GM23338 (cell line): ENCODE measurements around the gene SFT2D1. TPM values are rescaled to one million over a fixed set of nuclear protein-coding genes. Genes with fewer than 3 reads are reported as not detected.

Source experiments
- ATAC-seq: fragments of 200-7000 bp; cut with Tn5 transposase; 3 replicates; pipeline ENCODE4 v1.9.1; 2020
- DNase-seq: peaks from one replicate; pipeline ENCODE4 v3.0.0-alpha.2; 2015; ENCODE audit warnings: low spot score
- H2AFZ ChIP-seq: fragments of 200-600 bp; sonication (generic); 2 replicates; pipeline ENCODE4 v1.8.0; 2016; ENCODE audit warnings: antibody characterized with exemption, mild to moderate bottlenecking, moderate library complexity
- H3F3A ChIP-seq: fragments of 200-600 bp; sonication (generic); replicated peaks from 2 replicates; pipeline ENCODE4 v1.8.0; 2017; ENCODE audit warnings: antibody characterized with exemption, mixed run types, low read depth
- H3K27ac ChIP-seq: fragments of 200-600 bp; sonication (generic); 2 replicates; pipeline ENCODE4 v1.6.1; 2016; ENCODE audit warnings: low read depth
- H3K27me3 ChIP-seq: fragments of 200-600 bp; sonication (generic); 2 replicates; pipeline ENCODE4 v1.8.0; 2016; ENCODE audit warnings: mild to moderate bottlenecking, mixed run types, moderate library complexity; ENCODE audit not compliant: insufficient read depth
- H3K36me3 ChIP-seq: fragments of 200-600 bp; sonication (generic); 2 replicates; pipeline ENCODE4 v1.8.0; 2016; ENCODE audit warnings: mild to moderate bottlenecking; ENCODE audit not compliant: insufficient read depth
- H3K4me1 ChIP-seq: fragments of 200-600 bp; sonication (generic); 2 replicates; pipeline ENCODE4 v1.8.0; 2016; ENCODE audit warnings: mild to moderate bottlenecking, moderate library complexity; ENCODE audit not compliant: insufficient read depth
- H3K4me2 ChIP-seq: fragments of 200-600 bp; sonication (generic); 2 replicates; pipeline ENCODE4 v1.7.1; 2017; ENCODE audit warnings: mixed run types
- H3K4me3 ChIP-seq: fragments of 200-600 bp; sonication (generic); 2 replicates; pipeline ENCODE4 v1.6.1; 2016; ENCODE audit warnings: mixed run types
- H3K79me2 ChIP-seq: fragments of 200-600 bp; sonication (generic); replicated peaks from 2 replicates; pipeline ENCODE4 v1.8.0; 2017; ENCODE audit warnings: mild to moderate bottlenecking; ENCODE audit not compliant: insufficient read depth
- H3K9me2 ChIP-seq: fragments of 200-600 bp; sonication (generic); 2 replicates; pipeline ENCODE4 v1.8.0; 2017; ENCODE audit not compliant: insufficient read depth
- H4K20me1 ChIP-seq: fragments of 200-600 bp; sonication (generic); replicated peaks from 2 replicates; pipeline ENCODE4 v1.8.0; 2017; ENCODE audit warnings: mild to moderate bottlenecking; ENCODE audit not compliant: insufficient read depth
- H3K27ac Mint-ChIP-seq: 2 replicates; pipeline ENCODE4 v1.8.0; 2020; ENCODE audit warnings: inconsistent platforms, mild to moderate bottlenecking, moderate library complexity, mixed read lengths
- H3K27me3 Mint-ChIP-seq: 3 replicates; pipeline ENCODE4 v1.8.0; 2022; ENCODE audit warnings: low read depth, mild to moderate bottlenecking, moderate library complexity, mixed read lengths, inconsistent platforms; ENCODE audit not compliant: insufficient read depth, poor library complexity
- H3K36me3 Mint-ChIP-seq: 3 replicates; pipeline ENCODE4 v1.8.0; 2021; ENCODE audit warnings: low read depth, mild to moderate bottlenecking, inconsistent platforms, moderate library complexity, mixed read lengths
- H3K4me1 Mint-ChIP-seq: 3 replicates; pipeline ENCODE4 v1.8.0; 2020; ENCODE audit warnings: mild to moderate bottlenecking, inconsistent platforms, mixed read lengths
- H3K4me3 Mint-ChIP-seq: 3 replicates; pipeline ENCODE4 v1.8.0; 2021; ENCODE audit warnings: moderate library complexity, mild to moderate bottlenecking, inconsistent platforms, mixed read lengths
- H3K9me3 Mint-ChIP-seq: 3 replicates; pipeline ENCODE4 v1.8.0; 2020; ENCODE audit warnings: moderate library complexity, mild to moderate bottlenecking, inconsistent platforms, mixed read lengths
- CREB1 ChIP-seq: fragments of 250-450 bp; sonication (Bioruptor Pico); IDR thresholded peaks from 2 replicates; pipeline ENCODE4 v1.5.0; 2020; ENCODE audit warnings: low read depth, mild to moderate bottlenecking, moderate library complexity
- CTCF ChIP-seq, 2 experiments: fragments of 200-600 bp in 1 of 2; sonication (generic) in 1 of 2; conservative IDR thresholded peaks; 2 replicates each; pipeline versions ENCODE4 v1.5.1 to v1.6.1; 2016 to 2017; ENCODE audit warnings: antibody characterized with exemption in 2 of 2, low read depth in 2 of 2, mild to moderate bottlenecking in 2 of 2, moderate library complexity in 1 of 2
- EZH2 ChIP-seq: fragments of 200-600 bp; sonication (generic); IDR thresholded peaks from one replicate; pipeline ENCODE4 v1.8.0; 2017; ENCODE audit warnings: antibody characterized with exemption, mild to moderate bottlenecking, low read depth; ENCODE audit not compliant: unreplicated experiment
- EZH2phosphoT487 ChIP-seq: fragments of 200-600 bp; sonication (generic); IDR thresholded peaks from one replicate; pipeline ENCODE4 v1.8.1; 2018; ENCODE audit warnings: antibody characterized with exemption; ENCODE audit not compliant: unreplicated experiment
- JUNB ChIP-seq: IDR thresholded peaks from one replicate; pipeline ENCODE4 v1.6.1; 2016; ENCODE audit warnings: antibody characterized with exemption; ENCODE audit not compliant: unreplicated experiment
- NANOG ChIP-seq: IDR thresholded peaks from 2 replicates; pipeline ENCODE4 v1.6.1; 2016; ENCODE audit warnings: antibody characterized with exemption, borderline replicate concordance
- POLR2AphosphoS5 ChIP-seq: IDR thresholded peaks from 2 replicates; pipeline ENCODE4 v1.6.1; 2016; ENCODE audit warnings: antibody characterized with exemption, low read depth
- STAT1 ChIP-seq: IDR thresholded peaks from one replicate; pipeline ENCODE4 v1.6.1; 2016; ENCODE audit warnings: antibody characterized with exemption; ENCODE audit not compliant: unreplicated experiment
- ZNF114 ChIP-seq: fragments of 250-450 bp; sonication (Bioruptor Pico); IDR thresholded peaks from 2 replicates; pipeline ENCODE4 v1.5.0; 2020; ENCODE audit warnings: mild to moderate bottlenecking, moderate library complexity
- ZNF331 ChIP-seq: fragments of 250-450 bp; sonication (Bioruptor Pico); IDR thresholded peaks from 2 replicates; pipeline ENCODE4 v1.5.0; 2020; ENCODE audit warnings: low read depth, mild to moderate bottlenecking, moderate library complexity
- polyA plus RNA-seq: library from polyadenylated mRNA; unstranded; fragments of >200 nt; fragmentation: Nextera tagmentation; extraction: Ambion mirVana; gene quantifications from 2 replicates; pipeline ENCODE4 v1.2.1, GENCODE V29; 2016
- total RNA-seq: library from RNA; depleted of rRNA; stranded (reverse); fragments of >200 nt; shearing (Covaris generic); gene quantifications from 2 replicates; pipeline ENCODE4 v1.2.3, GENCODE V29; 2014
- TF ChIP-seq, protein P1 (sequence below): fragments of 250-450 bp; sonication (Bioruptor Pico); IDR thresholded peaks from 2 replicates; pipeline ENCODE4 v1.5.0; 2020; ENCODE audit warnings: mild to moderate bottlenecking, moderate library complexity
- TF ChIP-seq, protein P2 (sequence below): IDR thresholded peaks from 2 replicates; pipeline ENCODE4 v1.6.1; 2016; ENCODE audit warnings: antibody characterized with exemption
- TF ChIP-seq, protein P3 (sequence below): IDR thresholded peaks from one replicate; pipeline ENCODE4 v1.6.1; 2018; ENCODE audit warnings: antibody characterized with exemption; ENCODE audit not compliant: unreplicated experiment

The SFT2D1 gene
- total and polyA plus RNA-seq, 2 experiments from 2014 or later = 74.7 to 120 TPM

- Mint-ChIP-seq H3K36me3 (no peaks in the 10 kb centered on the region), H3K4me3 (no peak overlapping the region), H3K27ac (no peak overlapping the region), H3K27me3 (peaks cover 37% of the 10 kb centered on the region), H3K9me3 (no peaks in the 10 kb centered on the region), H3K4me1 (peaks cover 19% of the 10 kb centered on the region)
- TF ChIP-seq, protein P1, sequence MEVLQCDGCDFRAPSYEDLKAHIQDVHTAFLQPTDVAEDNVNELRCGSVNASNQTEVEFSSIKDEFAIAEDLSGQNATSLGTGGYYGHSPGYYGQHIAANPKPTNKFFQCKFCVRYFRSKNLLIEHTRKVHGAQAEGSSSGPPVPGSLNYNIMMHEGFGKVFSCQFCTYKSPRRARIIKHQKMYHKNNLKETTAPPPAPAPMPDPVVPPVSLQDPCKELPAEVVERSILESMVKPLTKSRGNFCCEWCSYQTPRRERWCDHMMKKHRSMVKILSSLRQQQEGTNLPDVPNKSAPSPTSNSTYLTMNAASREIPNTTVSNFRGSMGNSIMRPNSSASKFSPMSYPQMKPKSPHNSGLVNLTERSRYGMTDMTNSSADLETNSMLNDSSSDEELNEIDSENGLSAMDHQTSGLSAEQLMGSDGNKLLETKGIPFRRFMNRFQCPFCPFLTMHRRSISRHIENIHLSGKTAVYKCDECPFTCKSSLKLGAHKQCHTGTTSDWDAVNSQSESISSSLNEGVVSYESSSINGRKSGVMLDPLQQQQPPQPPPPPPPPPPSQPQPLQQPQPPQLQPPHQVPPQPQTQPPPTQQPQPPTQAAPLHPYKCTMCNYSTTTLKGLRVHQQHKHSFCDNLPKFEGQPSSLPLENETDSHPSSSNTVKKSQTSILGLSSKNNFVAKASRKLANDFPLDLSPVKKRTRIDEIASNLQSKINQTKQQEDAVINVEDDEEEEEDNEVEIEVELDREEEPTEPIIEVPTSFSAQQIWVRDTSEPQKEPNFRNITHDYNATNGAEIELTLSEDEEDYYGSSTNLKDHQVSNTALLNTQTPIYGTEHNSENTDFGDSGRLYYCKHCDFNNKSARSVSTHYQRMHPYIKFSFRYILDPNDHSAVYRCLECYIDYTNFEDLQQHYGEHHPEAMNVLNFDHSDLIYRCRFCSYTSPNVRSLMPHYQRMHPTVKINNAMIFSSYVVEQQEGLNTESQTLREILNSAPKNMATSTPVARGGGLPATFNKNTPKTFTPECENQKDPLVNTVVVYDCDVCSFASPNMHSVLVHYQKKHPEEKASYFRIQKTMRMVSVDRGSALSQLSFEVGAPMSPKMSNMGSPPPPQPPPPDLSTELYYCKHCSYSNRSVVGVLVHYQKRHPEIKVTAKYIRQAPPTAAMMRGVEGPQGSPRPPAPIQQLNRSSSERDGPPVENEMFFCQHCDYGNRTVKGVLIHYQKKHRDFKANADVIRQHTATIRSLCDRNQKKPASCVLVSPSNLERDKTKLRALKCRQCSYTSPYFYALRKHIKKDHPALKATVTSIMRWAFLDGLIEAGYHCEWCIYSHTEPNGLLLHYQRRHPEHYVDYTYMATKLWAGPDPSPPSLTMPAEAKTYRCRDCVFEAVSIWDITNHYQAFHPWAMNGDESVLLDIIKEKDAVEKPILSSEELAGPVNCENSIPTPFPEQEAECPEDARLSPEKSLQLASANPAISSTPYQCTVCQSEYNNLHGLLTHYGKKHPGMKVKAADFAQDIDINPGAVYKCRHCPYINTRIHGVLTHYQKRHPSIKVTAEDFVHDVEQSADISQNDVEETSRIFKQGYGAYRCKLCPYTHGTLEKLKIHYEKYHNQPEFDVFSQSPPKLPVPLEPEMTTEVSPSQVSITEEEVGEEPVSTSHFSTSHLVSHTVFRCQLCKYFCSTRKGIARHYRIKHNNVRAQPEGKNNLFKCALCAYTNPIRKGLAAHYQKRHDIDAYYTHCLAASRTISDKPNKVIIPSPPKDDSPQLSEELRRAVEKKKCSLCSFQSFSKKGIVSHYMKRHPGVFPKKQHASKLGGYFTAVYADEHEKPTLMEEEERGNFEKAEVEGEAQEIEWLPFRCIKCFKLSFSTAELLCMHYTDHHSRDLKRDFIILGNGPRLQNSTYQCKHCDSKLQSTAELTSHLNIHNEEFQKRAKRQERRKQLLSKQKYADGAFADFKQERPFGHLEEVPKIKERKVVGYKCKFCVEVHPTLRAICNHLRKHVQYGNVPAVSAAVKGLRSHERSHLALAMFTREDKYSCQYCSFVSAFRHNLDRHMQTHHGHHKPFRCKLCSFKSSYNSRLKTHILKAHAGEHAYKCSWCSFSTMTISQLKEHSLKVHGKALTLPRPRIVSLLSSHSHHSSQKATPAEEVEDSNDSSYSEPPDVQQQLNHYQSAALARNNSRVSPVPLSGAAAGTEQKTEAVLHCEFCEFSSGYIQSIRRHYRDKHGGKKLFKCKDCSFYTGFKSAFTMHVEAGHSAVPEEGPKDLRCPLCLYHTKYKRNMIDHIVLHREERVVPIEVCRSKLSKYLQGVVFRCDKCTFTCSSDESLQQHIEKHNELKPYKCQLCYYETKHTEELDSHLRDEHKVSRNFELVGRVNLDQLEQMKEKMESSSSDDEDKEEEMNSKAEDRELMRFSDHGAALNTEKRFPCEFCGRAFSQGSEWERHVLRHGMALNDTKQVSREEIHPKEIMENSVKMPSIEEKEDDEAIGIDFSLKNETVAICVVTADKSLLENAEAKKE (CRISPR knock-in tag) = no peak
- no peak for TF ChIP-seq ZNF331 (CRISPR knock-in tag)
- TF ChIP-seq POLR2AphosphoS5 = no peak
- TF ChIP-seq EZH2phosphoT487 = no peak
- TF ChIP-seq, protein P2, sequence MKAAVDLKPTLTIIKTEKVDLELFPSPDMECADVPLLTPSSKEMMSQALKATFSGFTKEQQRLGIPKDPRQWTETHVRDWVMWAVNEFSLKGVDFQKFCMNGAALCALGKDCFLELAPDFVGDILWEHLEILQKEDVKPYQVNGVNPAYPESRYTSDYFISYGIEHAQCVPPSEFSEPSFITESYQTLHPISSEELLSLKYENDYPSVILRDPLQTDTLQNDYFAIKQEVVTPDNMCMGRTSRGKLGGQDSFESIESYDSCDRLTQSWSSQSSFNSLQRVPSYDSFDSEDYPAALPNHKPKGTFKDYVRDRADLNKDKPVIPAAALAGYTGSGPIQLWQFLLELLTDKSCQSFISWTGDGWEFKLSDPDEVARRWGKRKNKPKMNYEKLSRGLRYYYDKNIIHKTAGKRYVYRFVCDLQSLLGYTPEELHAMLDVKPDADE = no peak
- TF ChIP-seq CREB1 (CRISPR knock-in tag) = no peak
- TF ChIP-seq JUNB = no peak
- TF ChIP-seq CTCF (conservative IDR thresholded peaks at IDR 0.05; ENCODE audit: low read depth in 2 of 2) = no peak
- TF ChIP-seq NANOG = no peak
- TF ChIP-seq STAT1 = no peak
- TF ChIP-seq, protein P3, sequence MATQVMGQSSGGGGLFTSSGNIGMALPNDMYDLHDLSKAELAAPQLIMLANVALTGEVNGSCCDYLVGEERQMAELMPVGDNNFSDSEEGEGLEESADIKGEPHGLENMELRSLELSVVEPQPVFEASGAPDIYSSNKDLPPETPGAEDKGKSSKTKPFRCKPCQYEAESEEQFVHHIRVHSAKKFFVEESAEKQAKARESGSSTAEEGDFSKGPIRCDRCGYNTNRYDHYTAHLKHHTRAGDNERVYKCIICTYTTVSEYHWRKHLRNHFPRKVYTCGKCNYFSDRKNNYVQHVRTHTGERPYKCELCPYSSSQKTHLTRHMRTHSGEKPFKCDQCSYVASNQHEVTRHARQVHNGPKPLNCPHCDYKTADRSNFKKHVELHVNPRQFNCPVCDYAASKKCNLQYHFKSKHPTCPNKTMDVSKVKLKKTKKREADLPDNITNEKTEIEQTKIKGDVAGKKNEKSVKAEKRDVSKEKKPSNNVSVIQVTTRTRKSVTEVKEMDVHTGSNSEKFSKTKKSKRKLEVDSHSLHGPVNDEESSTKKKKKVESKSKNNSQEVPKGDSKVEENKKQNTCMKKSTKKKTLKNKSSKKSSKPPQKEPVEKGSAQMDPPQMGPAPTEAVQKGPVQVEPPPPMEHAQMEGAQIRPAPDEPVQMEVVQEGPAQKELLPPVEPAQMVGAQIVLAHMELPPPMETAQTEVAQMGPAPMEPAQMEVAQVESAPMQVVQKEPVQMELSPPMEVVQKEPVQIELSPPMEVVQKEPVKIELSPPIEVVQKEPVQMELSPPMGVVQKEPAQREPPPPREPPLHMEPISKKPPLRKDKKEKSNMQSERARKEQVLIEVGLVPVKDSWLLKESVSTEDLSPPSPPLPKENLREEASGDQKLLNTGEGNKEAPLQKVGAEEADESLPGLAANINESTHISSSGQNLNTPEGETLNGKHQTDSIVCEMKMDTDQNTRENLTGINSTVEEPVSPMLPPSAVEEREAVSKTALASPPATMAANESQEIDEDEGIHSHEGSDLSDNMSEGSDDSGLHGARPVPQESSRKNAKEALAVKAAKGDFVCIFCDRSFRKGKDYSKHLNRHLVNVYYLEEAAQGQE = no peak
- TF ChIP-seq EZH2 = no peak
- no peak for TF ChIP-seq ZNF114 (CRISPR knock-in tag)
- no peaks in the 10 kb centered on the region for H3K36me3 ChIP-seq
- no peak overlapping the region for H3K27ac ChIP-seq
- H3K4me2 ChIP-seq = no peak overlapping the region
- ATAC-seq (no peak), DNase-seq (no peak)
- no peaks in the 10 kb centered on the region for H3K79me2 ChIP-seq
- H4K20me1 ChIP-seq = no peaks in the 10 kb centered on the region
- H3K4me1 ChIP-seq = peaks cover 15% of the 10 kb centered on the region
- no peaks in the 10 kb centered on the region for H3F3A ChIP-seq
- no peak overlapping the region for H3K4me3 ChIP-seq
- peaks cover 34% of the 10 kb centered on the region for H3K27me3 ChIP-seq
- H2AFZ ChIP-seq = no peak overlapping the region
- no peaks in the 10 kb centered on the region for H3K9me2 ChIP-seq
Measured at GRCh38 chr6:166270706-166271375, 71.5 kb downstream of the SFT2D1 start.
